ENCODE measurements around the gene RAD17. TPM values are rescaled to one million over a fixed set of nuclear protein-coding genes. Genes with fewer than 3 reads are reported as not detected.
"Not testable (repeated sequence)": the region's sequence is repeated elsewhere in the genome, so short reads cannot be mapped to it uniquely, and the experiment has no call there.

RAD17 gene
- total and polyA plus RNA-seq, 8 donors = 9.4 to 42.5 (median 18.0) TPM

GRCh38 chr5:69364414-69364813 lies 5.2 kb upstream of the RAD17 start:
- no peak overlapping the region for H3K4me3 ChIP-seq
- peaks cover 8 to 65% (median 50%) of the 10 kb centered on the region in 4 donors for H3K36me3 ChIP-seq
- H3K27me3 ChIP-seq = no peaks in the 10 kb centered on the region
- peaks cover 0 to 30% (median 19%) of the 10 kb centered on the region in 4 donors for H3K4me1 ChIP-seq
- intact Hi-C loops (cut with DNase I; ENCODE audit: low total_unique reads) = loop anchor here (10.0 kb wide), 1 partner anchor 270 kb away; the partner anchor contains the start of gene SLC30A5
- H3K27ac ChIP-seq = no peak overlapping the region
- DNase-seq = peak in 1 of 2 donors; percentile 16
- TF ChIP-seq CTCF (IDR thresholded peaks at IDR 0.05) = peak in 2 of 7 experiments; percentile 13 to 17
- no peak for TF ChIP-seq EP300 (IDR thresholded peaks at IDR 0.05)
- 62 to 64% (median 63%) methylated on average over 3 of the region's 3 CpGs for WGBS, 5 donors
- no peaks in the 10 kb centered on the region for H3K9me3 ChIP-seq

DNA sequence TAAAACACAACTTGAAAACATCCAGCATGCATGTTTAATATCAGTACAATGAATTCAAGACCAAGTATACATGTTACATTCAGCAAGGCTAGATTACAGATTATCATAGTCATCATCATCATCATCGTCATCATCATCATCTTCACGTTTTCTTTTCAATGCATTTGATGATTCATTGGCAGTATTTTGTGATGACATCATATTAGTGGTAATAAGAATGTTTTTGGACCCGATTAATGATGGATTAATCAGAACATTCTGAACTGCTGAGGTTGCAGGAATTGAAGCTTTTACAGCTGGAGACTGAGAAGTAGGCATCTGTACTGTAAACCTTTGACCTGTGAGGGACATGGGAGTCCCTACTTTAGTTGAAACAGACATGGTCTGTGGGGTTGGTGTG lies 4.8 kb upstream of the RAD17 start:
- WGBS, 5 donors = 74 to 90% (median 78%) methylated on average over 3 of the region's 3 CpGs
- no peak overlapping the region for H3K27ac ChIP-seq
- H3K27me3 ChIP-seq = no peaks in the 10 kb centered on the region
- TF ChIP-seq POLR2AphosphoS5 (IDR thresholded peaks at IDR 0.05) (no peak), POLR2A (IDR thresholded peaks at IDR 0.05) (no peak), CTCF (IDR thresholded peaks at IDR 0.05) (no peak), EP300 (IDR thresholded peaks at IDR 0.05) (no peak)
- peaks cover 8 to 65% (median 50%) of the 10 kb centered on the region in 4 donors for H3K36me3 ChIP-seq
- intact Hi-C loops (cut with DNase I; ENCODE audit: low total_unique reads) = loop anchor here (10.0 kb wide), 1 partner anchor 270 kb away; the partner anchor contains the start of gene SLC30A5
- H3K4me3 ChIP-seq = no peak overlapping the region
- peaks cover 0 to 30% (median 19%) of the 10 kb centered on the region in 4 donors for H3K4me1 ChIP-seq
- no peak for DNase-seq
- no peaks in the 10 kb centered on the region for H3K9me3 ChIP-seq

DNA sequence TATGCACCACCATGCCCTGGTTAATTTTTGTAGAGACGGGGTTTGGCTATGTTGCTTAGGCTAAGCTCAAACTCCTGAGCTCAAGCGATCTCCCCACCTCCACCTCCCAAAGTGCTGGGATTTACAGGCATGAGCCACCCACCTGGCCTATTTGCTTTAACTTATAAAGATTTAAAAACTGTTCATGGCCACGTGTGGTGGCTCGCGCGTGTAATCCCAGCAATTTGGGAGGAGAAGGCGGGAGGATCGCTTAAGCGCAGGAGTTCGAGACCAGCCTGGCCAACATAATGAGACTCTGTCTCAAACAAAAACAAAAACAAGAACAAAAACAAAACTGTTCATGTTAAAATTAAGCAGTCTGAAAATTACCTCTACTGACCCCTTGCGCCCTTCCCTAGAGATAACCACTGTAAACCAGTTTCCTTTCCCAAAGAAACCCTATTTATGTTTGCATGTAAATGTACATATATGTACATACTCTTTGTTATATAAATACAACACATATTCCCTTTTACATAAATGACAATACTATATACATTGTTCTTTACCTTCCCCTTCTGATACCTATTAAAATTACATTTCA lies 1.8 kb upstream of the RAD17 start:
- Histone ChIP-seq H3K9me3 (no peaks in the 10 kb centered on the region), H3K27me3 (no peaks in the 10 kb centered on the region), H3K4me1 (peaks cover 10 to 52% (median 34%) of the 10 kb centered on the region in 4 donors), H3K27ac (peak overlapping the region in 2 of 5 donors; percentile 94 to 99), H3K36me3 (peaks cover 8 to 46% (median 44%) of the 10 kb centered on the region in 4 donors), H3K4me3 (peak overlapping the region in 3 of 4 donors; percentile 74 to 95 (median 78))
- 87 to 93% (median 89%) methylated on average over 11 of the region's 11 CpGs for WGBS, 5 donors
- intact Hi-C loops (cut with DNase I; ENCODE audit: low total_unique reads) = loop anchor here (10.0 kb wide), 1 partner anchor 273 kb away; the partner anchor contains the start of gene SLC30A5
- no peak for TF ChIP-seq CTCF (IDR thresholded peaks at IDR 0.05)
- no peak for TF ChIP-seq EP300 (IDR thresholded peaks at IDR 0.05)
- TF ChIP-seq POLR2A (IDR thresholded peaks at IDR 0.05) = no peak
- DNase-seq = peak in 1 of 2 donors; percentile 1

DNA sequence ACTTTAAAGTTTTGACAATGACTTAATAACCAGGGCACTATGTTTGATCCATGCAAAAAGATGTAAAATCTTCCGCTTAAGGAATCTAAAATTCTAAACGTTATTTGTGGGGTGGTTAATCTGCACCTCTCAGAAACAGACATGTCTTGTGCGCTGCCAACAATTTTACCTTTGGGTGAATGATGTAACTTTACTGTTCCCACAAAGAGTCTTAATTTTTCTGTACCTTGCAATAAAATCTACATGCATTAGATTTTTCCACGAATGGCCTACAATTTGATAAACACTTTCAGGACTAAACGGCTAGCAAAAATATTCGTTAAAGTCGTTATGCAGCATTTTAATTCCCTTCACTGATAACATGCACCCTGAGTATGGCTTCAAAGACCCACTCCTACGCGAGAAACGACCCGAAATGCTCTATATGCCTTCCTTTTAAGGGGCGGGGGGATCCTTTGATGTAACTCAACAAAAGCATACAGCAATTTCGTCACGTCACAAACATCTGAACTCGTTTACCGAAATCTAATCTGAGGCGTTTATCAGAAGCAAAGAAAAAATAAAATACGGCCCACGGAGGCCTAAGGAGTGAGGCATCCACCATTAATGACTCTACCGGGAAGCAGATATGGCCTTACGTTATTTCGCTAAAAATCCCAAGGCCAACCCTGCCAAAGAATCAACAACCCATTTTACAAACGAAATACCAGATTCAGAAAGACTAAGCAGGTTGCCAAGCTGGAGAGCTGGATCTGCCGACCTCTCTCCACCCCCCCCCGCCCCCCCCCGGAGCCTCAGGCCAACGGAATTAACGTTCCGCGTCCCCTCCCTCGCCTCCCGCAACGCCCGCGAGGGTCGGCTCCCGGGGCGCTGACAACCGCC lies 919 bp upstream of the RAD17 start:
- Histone ChIP-seq H3K27ac (peak overlapping the region; percentile 94 to 100 (median 95)), H3K4me1 (peaks cover 10 to 53% (median 34%) of the 10 kb centered on the region in 4 donors), H3K36me3 (peaks cover 8 to 37% (median 35%) of the 10 kb centered on the region in 4 donors), H3K9me3 (no peaks in the 10 kb centered on the region), H3K4me3 (peak overlapping the region; percentile 64 to 95 (median 76)), H3K27me3 (no peaks in the 10 kb centered on the region)
- intact Hi-C loops (cut with DNase I; ENCODE audit: low total_unique reads) = loop anchor here (10.0 kb wide), 1 partner anchor 274 kb away; the partner anchor contains the start of gene SLC30A5
- 1 to 4% (median 2%) methylated on average over 24 to 39 of the region's 39 CpGs for WGBS, 5 donors
- DNase-seq = peak in 1 of 2 donors; percentile 69
- no peak for TF ChIP-seq POLR2AphosphoS5 (IDR thresholded peaks at IDR 0.05)
- TF ChIP-seq POLR2A (IDR thresholded peaks at IDR 0.05) = no peak
- no peak for TF ChIP-seq CTCF (IDR thresholded peaks at IDR 0.05)
- no peak for TF ChIP-seq EP300 (IDR thresholded peaks at IDR 0.05)

- H3K27me3 ChIP-seq; intact Hi-C loops (cut with DNase I; ENCODE audit: low total_unique reads); H3K9me3 ChIP-seq: not testable (repeated sequence)
- Histone ChIP-seq H3K4me3 (peak overlapping the region; percentile 64 to 95 (median 76)), H3K36me3 (peaks cover 8 to 32% (median 31%) of the 10 kb centered on the region in 4 donors), H3K4me1 (peaks cover 10 to 53% (median 34%) of the 10 kb centered on the region in 4 donors), H3K27ac (peak overlapping the region in 4 of 5 donors; percentile 94 to 99 (median 94))
- 0 to 3% (median 2%) methylated on average over 16 of the region's 16 CpGs for WGBS, 5 donors
- DNase-seq = peak in 1 of 2 donors; percentile 6
Measured at GRCh38 chr5:69370335-69370734, 717 bp downstream of the RAD17 start.

All from stomach (tissue), 9 donors.